ENCODE data around the gene NPFFR1. TPM values are rescaled to one million over a fixed set of nuclear protein-coding genes. Genes with fewer than 3 reads are reported as not detected.

Gene NPFFR1
- total and polyA plus RNA-seq, 7 donors, result under 0.01 to 0.01 TPM; not detected in 5

GRCh38 chr10:70321233-70321632, 37.4 kb upstream of the NPFFR1 start:
- TF ChIP-seq CTCF (IDR thresholded peaks at IDR 0.05), result no peak
- peaks cover 0 to 10% of the 10 kb centered on the region in 2 donors for H3K36me3 ChIP-seq (ENCODE audit: insufficient read depth in 1 of 2, low read depth in 1 of 2)
- ATAC-seq (no peak), DNase-seq (no peak)
- WGBS, 3 donors, result 62 to 83% (median 80%) methylated on average over 5 of the region's 5 CpGs
- no peak overlapping the region for H3K4me3 ChIP-seq
- no peaks in the 10 kb centered on the region for H3K9me3 ChIP-seq
- no peaks in the 10 kb centered on the region for H3K27me3 ChIP-seq (ENCODE audit: insufficient read depth in 3 of 3, low read length in 2 of 3)
- peak overlapping the region; percentile 9 for H3K27ac ChIP-seq
- intact Hi-C loops (cut with DNase I), result no loop called here
- H3K4me1 ChIP-seq, result peaks cover 21% of the 10 kb centered on the region

GRCh38 chr10:70320751-70321150, 36.9 kb upstream of the NPFFR1 start:
- no peak for TF ChIP-seq CTCF (IDR thresholded peaks at IDR 0.05)
- WGBS, 3 donors, result 36 to 52% (median 42%) methylated on average over 5 of the region's 5 CpGs
- Histone ChIP-seq H3K27ac (peak overlapping the region; percentile 9), H3K4me3 (no peak overlapping the region), H3K9me3 (no peaks in the 10 kb centered on the region), H3K4me1 (peaks cover 20% of the 10 kb centered on the region), H3K27me3 (ENCODE audit: insufficient read depth in 3 of 3, low read length in 2 of 3) (no peaks in the 10 kb centered on the region), H3K36me3 (ENCODE audit: insufficient read depth in 1 of 2, low read depth in 1 of 2) (peaks cover 0 to 12% of the 10 kb centered on the region in 2 donors)
- DNase-seq, result no peak
- peak in 2 of 4 donors; percentile 42 to 58 for ATAC-seq
- intact Hi-C loops (cut with DNase I), result no loop called here

GRCh38 chr10:70319824-70320223, 36.0 kb upstream of the NPFFR1 start:
- Histone ChIP-seq H3K27me3 (ENCODE audit: insufficient read depth in 3 of 3, low read length in 2 of 3) (no peaks in the 10 kb centered on the region), H3K9me3 (no peaks in the 10 kb centered on the region), H3K4me3 (no peak overlapping the region), H3K36me3 (ENCODE audit: insufficient read depth in 1 of 2, low read depth in 1 of 2) (peaks cover 0 to 19% of the 10 kb centered on the region in 2 donors), H3K27ac (no peak overlapping the region), H3K4me1 (peaks cover 11% of the 10 kb centered on the region)
- intact Hi-C loops (cut with DNase I), result loop anchor here in 1 of 2 donors (5.0 kb wide), 1 partner anchor 1752 kb away; no protein-coding TSS in a partner anchor
- no peak for TF ChIP-seq CTCF (IDR thresholded peaks at IDR 0.05)
- DNase-seq (no peak), ATAC-seq (no peak)
- WGBS, 3 donors, result 76 to 79% (median 78%) methylated on average over 5 of the region's 5 CpGs

GRCh38 chr10:70319183-70319582, 35.4 kb upstream of the NPFFR1 start:
- DNase-seq (no peak), ATAC-seq (no peak)
- WGBS, 3 donors, result 57 to 90% (median 68%) methylated on average over 6 of the region's 6 CpGs
- TF ChIP-seq CTCF (IDR thresholded peaks at IDR 0.05), result no peak
- Histone ChIP-seq H3K4me3 (no peak overlapping the region), H3K4me1 (peaks cover 5% of the 10 kb centered on the region), H3K9me3 (no peaks in the 10 kb centered on the region), H3K36me3 (ENCODE audit: insufficient read depth in 1 of 2, low read depth in 1 of 2) (peaks cover 0 to 19% of the 10 kb centered on the region in 2 donors), H3K27ac (no peak overlapping the region), H3K27me3 (ENCODE audit: insufficient read depth in 3 of 3, low read length in 2 of 3) (no peaks in the 10 kb centered on the region)
- intact Hi-C loops (cut with DNase I), result loop anchor here in 1 of 2 donors (5.0 kb wide), 1 partner anchor 1753 kb away; no protein-coding TSS in a partner anchor

GRCh38 chr10:70317943-70318318, 34.1 kb upstream of the NPFFR1 start:
- intact Hi-C loops (cut with DNase I), result loop anchor here in 1 of 2 donors (5.0 kb wide), 1 partner anchor 1754 kb away; no protein-coding TSS in a partner anchor
- ATAC-seq, result no peak
- Histone ChIP-seq H3K9me3 (no peaks in the 10 kb centered on the region), H3K4me3 (no peak overlapping the region), H3K27me3 (ENCODE audit: insufficient read depth in 3 of 3, low read length in 2 of 3) (no peaks in the 10 kb centered on the region), H3K36me3 (ENCODE audit: insufficient read depth in 1 of 2, low read depth in 1 of 2) (peaks cover 0 to 14% of the 10 kb centered on the region in 2 donors), H3K4me1 (no peaks in the 10 kb centered on the region), H3K27ac (no peak overlapping the region)
- DNase-seq, result no peak
- 75 to 94% (median 94%) methylated on average over 5 of the region's 5 CpGs for WGBS, 3 donors
- TF ChIP-seq CTCF (IDR thresholded peaks at IDR 0.05), result no peak

All from psoas muscle (tissue), 8 donors.